Femur (tissue), 1 donor: Measurements from ENCODE around the gene LRRC25.
"Not testable (repeated sequence)": the region's sequence is repeated elsewhere in the genome, so short reads cannot be mapped to it uniquely, and the experiment has no call there.

Source experiments
- DNase-seq: peaks from one replicate; pipeline ENCODE4 v3.0.0-alpha.2; 2017

LRRC25 gene

GRCh38 chr19:18401580-18402112 lies 4.2 kb upstream of the LRRC25 start:
- peak; percentile 88 for DNase-seq

DNA sequence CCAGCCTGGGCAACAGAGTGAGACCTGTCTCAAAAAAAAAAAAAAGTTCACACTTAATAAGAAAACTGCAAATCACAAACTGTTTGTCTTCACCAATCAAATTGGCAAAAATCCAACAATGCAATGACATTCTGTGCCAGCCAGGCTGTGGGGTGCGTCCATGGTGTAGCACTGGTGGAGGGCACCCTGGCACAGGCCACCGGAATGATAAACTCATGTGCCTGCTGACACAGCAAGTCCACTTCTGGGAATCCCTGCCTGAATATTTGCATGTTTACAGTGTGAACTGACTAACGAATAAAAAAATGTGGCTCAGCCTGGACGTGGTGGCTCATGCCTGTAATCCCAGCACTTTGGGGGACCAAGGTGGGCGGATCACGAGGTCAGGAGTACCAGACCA lies 1.6 kb upstream of the LRRC25 start:
- no peak for DNase-seq

DNA sequence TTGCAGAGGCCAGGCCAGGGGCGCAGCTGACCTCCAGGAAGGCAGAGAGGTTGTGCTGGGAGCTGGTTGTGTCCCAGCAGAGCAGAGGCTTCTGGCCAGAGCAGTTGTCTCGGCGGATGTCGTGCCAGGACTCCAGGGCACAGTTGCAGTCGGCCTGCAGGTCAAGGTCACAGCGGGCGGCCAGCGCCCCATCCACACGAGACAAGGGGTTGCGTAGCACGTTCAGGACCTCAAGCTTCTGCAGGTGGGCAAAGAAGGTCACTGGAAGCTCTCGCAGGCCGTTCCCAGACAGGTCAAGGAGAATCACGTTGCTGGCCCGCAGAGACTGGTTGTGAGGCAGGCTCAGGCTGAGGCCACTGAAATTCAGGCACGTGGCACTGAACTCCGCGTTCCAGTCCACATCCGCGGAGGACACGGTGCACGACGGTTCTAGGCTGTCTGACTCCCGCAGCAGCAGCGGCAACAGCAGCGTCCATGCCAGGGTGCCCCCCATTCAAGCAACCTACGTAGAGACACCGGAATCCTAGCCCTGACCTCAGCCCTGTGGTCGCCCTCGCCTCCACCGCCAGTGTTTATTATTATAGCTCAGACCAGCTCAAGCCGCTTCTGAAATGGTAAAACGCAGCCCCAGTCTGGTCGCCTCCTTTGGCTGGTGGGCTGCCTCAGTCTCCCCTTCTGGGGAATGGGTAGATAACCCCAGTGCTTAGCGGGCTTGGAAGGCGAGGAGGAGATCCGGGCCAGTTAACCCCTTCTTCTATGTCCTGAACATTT lies 766 bp downstream of the LRRC25 start:
- no peak for DNase-seq

DNA sequence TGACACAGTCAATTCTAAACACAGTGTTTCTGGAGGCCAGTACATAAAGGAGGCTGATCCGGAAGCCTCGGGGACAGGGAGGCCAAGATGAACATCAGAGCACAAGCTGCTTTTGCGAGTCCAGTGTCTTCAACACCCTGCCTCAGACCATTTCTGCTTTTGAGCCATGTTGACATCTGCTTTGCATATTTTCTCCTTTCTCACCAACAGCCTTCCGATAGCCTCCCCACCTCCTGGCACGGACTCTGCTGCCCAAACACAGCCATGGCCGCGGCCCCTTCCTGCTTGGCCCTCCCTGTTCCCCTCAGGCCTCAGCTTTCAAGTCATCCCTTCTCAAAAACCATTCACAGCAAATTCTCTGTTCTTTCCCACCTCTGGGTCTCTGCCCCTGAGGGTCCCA lies 3.6 kb downstream of the LRRC25 start:
- peak; percentile 45 for DNase-seq

DNA sequence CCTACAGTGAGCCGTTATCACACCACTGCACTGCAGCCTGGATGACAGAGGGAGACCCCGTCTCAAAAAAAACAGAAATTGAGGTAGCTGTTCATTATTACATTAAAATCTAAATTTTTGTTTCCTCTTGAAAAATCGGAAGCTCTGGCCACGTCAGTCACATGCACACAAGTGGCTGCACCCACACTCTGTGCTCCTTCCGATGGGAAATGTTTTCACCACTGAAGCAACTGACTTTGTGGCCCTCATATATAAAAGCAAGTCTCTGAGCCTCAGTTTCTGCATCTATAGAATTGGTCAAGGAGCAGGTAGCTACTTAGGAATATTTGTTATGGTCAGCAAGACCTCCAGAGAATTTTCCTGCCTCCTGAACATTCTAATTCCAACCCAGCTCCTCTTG lies 4.5 kb downstream of the LRRC25 start:
- DNase-seq = no peak

- no peak for DNase-seq
Observed at GRCh38 chr19:18392417-18392816, 5.0 kb downstream of the LRRC25 start.

GRCh38 chr19:18391509-18392075 lies 5.8 kb downstream of the LRRC25 start:
- no peak for DNase-seq

DNA sequence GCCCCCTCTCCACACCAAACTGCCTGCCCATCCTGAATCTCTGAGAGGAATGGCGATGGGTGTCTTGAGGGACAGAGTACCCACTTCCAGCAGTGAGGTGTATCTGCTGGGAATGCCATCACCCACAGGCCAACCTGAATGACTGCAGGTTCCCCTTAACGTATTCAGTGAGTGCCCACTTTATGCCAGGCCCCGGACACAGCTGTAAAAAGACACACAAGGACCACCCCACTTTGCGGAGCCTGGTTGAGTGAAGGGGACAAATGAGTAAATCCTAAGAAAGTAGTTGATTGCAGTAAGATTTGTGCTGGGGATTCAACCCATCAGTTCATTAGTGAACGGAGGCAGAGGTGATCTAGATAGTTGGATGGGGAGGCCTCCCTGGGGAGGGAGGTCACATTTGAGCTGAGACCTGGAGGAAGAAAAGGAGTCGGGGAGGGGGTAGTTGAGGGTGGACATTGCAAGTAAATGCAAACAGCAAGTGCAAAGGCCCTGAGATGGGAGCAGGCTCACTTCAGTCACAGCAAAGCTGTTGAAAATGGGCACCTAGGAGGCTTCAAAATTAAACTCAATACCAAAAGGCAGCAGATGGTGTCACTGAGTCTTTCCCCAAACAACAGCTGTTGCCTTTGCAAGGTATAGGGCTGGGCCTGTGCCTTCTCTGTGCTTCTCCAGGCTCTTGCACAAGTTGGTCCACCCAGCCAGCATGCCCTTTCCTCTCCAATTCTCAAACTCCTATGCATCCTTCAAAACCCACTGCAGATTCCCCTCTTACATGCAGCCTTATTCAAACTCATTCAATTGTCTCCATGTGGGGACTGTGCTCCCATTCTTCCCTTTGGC lies 7.1 kb downstream of the LRRC25 start:
- no peak for DNase-seq

DNA sequence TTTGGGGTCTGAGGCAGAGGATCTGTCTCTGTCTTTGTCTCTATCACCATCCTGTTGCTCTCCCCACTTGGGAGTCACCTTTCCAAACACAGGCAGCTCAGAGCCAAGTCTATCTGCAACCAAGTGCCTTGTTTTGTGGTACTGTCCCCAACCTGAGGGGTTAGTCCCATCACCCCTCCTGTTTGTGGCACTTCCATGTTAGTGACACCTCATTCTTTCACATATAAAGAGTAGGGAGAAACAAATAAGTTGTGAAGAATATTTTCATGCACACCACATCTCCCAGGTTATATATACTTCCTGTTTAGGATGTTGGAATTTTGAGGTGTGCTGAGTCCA lies 7.7 kb downstream of the LRRC25 start:
- DNase-seq = no peak

DNA sequence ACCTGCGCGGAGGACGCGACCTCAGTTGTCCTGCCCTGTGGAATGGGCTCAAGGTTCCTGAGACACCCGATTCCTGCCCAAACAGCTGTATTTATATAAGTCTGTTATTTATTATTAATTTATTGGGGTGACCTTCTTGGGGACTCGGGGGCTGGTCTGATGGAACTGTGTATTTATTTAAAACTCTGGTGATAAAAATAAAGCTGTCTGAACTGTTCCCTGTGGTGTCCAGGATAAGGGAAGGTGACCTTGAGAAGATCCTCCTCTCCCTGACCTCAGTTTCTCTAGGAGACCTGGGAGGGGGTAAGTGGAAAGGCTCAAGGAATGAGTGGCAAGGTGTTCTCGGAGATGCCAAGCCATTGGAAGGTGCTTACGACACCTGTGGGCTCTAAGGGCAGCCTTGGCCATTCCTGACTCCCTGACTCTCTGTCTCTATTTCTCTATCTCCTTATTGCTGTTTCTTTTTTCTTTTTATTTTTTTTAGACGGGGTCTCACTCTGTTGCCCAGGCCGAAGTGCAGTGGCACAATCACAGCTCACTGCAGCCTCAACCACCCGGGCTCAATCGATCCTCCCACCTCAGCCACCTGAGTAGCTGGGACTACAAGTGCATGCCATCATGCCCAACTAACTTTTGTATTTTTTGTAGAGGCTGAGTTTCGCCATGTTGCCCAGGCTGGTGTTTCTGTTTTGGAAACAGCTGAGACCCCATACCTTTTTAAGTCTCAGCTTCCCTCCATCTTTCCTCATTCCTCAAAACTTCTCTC lies 8.3 kb downstream of the LRRC25 start:
- DNase-seq = no peak

DNA sequence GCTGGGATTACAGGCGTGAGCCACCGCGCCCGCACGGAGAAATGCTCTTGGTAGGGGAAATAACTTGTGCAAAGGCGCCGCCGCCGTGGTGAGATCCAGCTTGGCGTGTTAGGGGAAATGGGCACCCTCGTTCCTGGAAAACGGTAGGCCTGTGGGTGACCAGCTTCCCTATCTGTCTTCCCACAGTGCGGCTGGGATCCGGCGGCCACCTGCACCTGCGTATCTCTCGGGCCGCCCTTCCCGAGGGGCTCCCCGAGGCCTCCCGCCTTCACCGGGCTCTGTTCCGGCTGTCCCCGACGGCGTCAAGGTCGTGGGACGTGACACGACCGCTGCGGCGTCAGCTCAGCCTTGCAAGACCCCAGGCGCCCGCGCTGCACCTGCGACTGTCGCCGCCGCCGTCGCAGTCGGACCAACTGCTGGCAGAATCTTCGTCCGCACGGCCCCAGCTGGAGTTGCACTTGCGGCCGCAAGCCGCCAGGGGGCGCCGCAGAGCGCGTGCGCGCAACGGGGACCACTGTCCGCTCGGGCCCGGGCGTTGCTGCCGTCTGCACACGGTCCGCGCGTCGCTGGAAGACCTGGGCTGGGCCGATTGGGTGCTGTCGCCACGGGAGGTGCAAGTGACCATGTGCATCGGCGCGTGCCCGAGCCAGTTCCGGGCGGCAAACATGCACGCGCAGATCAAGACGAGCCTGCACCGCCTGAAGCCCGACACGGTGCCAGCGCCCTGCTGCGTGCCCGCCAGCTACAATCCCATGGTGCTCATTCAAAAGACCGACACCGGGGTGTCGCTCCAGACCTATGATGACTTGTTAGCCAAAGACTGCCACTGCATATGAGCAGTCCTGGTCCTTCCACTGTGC lies 9.1 kb downstream of the LRRC25 start:
- peak; percentile 90 for DNase-seq

DNA sequence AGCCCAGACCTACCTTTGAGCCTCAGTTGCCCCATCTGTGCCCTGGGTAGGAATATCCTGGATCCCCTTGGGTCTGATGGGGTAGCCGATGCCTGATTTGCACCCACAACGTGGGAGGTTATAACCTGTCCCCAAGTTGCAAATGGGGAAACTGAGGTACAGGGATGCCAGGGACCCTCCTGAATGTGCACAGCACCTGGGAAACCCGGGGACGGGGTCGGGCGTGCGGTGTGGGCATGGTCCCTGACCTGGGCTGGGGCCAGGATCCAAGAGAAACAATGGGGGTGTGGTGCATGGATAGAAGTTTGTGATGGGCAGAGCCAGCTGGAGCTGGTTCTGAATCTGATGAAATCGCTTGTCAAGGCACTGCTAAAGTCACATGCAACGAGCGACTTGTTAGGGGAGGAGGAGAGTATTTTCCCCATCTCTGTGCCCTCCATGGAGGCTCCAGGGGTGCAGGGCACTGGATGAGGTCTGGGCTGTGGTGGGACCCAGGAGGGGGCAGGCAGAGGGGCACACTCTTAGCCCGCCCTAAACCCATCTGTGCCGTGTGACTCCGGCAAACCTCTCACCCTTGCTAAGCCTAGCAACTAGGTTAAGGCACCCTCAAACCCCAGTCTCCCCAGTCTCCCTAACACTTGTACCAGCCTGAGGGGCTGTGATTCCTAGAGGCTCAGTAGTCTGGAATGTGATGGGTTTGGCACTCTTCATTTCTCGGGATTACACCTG lies 10.7 kb downstream of the LRRC25 start:
- DNase-seq = no peak

DNA sequence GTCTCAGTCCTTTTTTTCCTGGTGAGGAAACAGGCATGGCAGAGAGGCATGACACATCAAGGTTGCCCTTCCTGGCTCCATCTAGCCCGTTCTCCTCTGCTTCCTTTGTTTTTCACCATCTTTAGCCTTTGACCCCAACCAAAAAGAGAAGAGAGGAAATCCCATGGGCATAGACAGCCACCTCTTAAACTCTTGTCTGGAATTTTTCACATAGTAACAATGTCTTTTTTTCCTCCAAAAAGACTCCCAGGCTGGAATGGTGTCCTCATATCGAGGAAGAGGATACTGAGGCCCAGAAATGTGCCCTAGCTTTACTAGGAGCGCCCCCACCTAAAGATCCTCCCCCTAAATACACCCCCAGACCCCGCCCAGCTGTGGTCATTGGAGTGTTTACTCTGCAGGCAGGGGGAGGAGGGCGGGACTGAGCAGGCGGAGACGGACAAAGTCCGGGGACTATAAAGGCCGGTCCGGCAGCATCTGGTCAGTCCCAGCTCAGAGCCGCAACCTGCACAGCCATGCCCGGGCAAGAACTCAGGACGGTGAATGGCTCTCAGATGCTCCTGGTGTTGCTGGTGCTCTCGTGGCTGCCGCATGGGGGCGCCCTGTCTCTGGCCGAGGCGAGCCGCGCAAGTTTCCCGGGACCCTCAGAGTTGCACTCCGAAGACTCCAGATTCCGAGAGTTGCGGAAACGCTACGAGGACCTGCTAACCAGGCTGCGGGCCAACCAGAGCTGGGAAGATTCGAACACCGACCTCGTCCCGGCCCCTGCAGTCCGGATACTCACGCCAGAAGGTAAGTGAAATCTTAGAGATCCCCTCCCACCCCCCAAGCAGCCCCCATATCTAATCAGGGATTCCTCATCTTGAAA lies 11.5 kb downstream of the LRRC25 start, which contains the start of gene GDF15:
GDF15 (plus strand) TSS at position 484 of the 868 bp plus-strand sequence; CDS start at position 516, 32 bp downstream.
- DNase-seq = peak; percentile 46

GRCh38 chr19:18385359-18385674 lies 12.1 kb downstream of the LRRC25 start:
- no peak for DNase-seq

GRCh38 chr19:18384775-18385174 lies 12.6 kb downstream of the LRRC25 start:
- no peak for DNase-seq

DNA sequence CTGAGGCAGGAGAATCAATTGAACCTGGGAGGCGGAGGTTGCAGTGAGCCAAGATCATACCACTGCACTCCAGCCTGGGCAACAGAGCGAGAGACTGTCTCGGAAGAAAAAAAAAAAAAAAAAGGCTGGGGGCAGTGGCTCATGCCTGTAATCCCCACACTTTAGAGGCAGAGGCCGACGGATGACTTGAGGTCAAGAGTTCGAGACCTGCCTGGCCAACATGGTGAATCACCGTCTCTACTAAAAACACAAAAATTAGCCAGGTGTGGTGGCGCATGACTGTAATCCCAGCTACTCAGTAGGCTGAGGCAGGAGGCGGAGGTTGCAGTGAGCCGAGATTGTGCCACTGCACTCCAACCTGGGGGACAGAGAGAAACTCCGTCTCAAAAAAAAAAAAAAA lies 13.8 kb downstream of the LRRC25 start:
- DNase-seq = not testable (repeated sequence)

GRCh38 chr19:18380843-18381242 lies 16.6 kb downstream of the LRRC25 start:
- DNase-seq = no peak

DNA sequence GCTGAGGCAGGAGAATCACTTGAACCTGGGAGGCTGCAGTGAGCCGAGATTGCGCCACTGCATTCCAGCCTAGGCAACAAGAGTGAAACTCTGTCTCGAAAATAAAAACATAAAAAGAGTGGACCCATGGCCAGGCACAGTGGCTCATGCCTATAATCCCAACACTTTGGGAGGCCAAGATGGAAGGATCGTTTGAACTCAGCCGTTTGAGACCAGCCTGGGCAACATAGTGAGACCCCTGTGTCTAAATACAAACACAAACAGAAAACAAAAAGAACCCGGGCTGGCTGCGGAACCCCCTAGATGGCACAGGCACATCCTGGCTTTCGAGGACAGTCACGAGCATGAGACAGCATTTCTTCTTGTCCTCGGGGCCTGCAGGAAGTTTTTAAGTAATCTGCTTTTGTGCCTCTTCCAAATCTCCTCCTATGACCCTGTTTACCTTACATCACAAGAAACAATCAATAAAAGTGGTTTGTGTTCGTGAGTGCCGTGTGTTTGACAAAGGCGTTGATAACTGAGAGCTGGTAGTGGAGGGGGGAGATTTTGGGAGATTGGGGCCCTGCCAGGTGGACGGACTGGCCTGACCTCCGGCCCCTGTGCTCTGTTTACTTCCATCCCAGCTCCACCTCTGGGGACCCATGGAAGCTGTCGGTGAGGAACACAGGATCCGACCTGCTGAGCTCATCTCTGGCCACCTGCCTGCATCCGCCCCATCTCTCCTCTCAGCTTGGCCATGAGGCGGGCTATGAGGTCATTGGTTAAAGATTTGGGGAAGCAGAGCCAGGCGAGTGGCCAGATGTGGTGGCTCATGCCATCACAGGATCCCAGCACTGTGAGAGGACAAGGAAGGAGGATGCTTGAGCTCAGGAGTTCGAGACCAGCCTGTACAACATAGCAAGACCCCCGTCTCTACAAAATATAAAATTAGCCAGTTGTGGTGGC lies 17.3 kb downstream of the LRRC25 start:
- peak; percentile 89 for DNase-seq

DNA sequence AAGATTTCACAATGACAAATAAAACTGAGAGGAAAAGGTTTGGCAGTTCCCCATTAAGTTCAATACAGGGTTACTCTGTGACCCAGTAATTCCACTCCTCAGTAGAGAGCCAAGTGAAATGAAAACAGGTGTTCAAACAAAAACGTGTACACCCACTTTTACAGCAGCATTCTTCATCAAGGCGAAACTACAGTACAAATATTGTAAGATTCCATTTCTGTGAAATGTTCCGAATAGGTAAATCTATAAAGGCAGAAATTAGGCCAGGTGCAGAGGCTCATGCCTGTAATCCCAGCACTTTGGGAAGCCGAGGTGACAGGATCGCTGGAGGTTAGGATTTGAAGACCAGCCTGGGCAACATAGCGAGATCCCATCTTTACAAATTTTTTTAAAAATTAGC lies 20.4 kb downstream of the LRRC25 start:
- no peak for DNase-seq
